K562 (cell line): ENCODE data around the gene CUL9. TPM values are rescaled to one million over a fixed set of nuclear protein-coding genes. Genes with fewer than 3 reads are reported as not detected.
A peak's percentile ranks its signal among the peaks of the same experiment; 100 is the strongest.

Source experiments
- ATAC-seq: fragments of 200-7000 bp; cut with Tn5 transposase; 3 replicates; pipeline ENCODE4 v1.9.1; 2020; ENCODE audit warnings: moderate library complexity
- BruUV-seq: library from RNA; stranded (reverse); fragments of 400-500 nt; replicated peaks from 2 replicates; lab custom pipeline; 2021; lab: Mats Ljungman, UMichigan
- CTCF ChIA-PET: fragments of 300-600 bp; formaldehyde crosslinking; extraction: SDS; loops from one replicate; lab custom pipeline; 2021; ENCODE audit warnings: low intra/inter-chr PET ratio; lab: Yijun Ruan, JAX
- POLR2A ChIA-PET: fragments of 300-600, 350-650 bp; sonication (Branson Sonifier 250); formaldehyde crosslinking; extraction: SDS; loops from one replicate; lab custom pipeline; 2021; ENCODE audit warnings: antibody characterized with exemption, inconsistent platforms; lab: Yijun Ruan, JAX
- DNase-seq, 4 experiments: peaks; one replicate each; pipeline versions ENCODE4 v3.0.0 to v3.0.0-alpha.2; 2011 to 2018; ENCODE audit warnings: low spot score in 3 of 4, mixed read lengths in 3 of 4; ENCODE audit errors: extremely low read depth in 1 of 4
- FAIRE-seq: peaks from 2 replicates; lab custom pipeline; 2011; peaks lifted over from hg19 to GRCh38; lab: Jason Lieb, UNC
- H2AFZ ChIP-seq: 2 replicates; pipeline ENCODE4 v1.6.0; 2011; ENCODE audit warnings: low read depth, low read length, control low read depth, inconsistent platforms
- H3K27ac ChIP-seq: fragments of 200-600 bp; 3 replicates; pipeline ENCODE4 v1.8.0; 2011; ENCODE audit warnings: low read depth, mild to moderate bottlenecking, control low read depth, inconsistent platforms, low read length, moderate library complexity, mixed read lengths; ENCODE audit errors: extremely low read depth
- H3K27me3 ChIP-seq, 2 experiments: fragments of 300-600 bp in 1 of 2; 2 replicates in 1 of 2; 3 replicates in 1 of 2; pipeline versions ENCODE4 v1.6.0 to v1.8.0; 2011; ENCODE audit warnings: inconsistent platforms in 2 of 2, low read length in 2 of 2, mild to moderate bottlenecking in 1 of 2, mixed read lengths in 1 of 2, moderate library complexity in 1 of 2; ENCODE audit not compliant: control insufficient read depth in 2 of 2, insufficient read depth in 2 of 2
- H3K36me3 ChIP-seq: fragments of 300-600 bp; 3 replicates; pipeline ENCODE4 v1.8.0; 2011; ENCODE audit warnings: mild to moderate bottlenecking, low read length, inconsistent platforms; ENCODE audit not compliant: control insufficient read depth, insufficient read depth
- H3K4me1 ChIP-seq, 2 experiments: fragments of 200-600 bp in 1 of 2; replicated peaks in 1 of 2; 2 replicates in 1 of 2; 3 replicates in 1 of 2; pipeline versions ENCODE4 v1.5.1 to v1.8.0; 2011; ENCODE audit warnings: inconsistent platforms in 2 of 2, low read length in 2 of 2, mild to moderate bottlenecking in 1 of 2, mixed read lengths in 1 of 2, moderate library complexity in 1 of 2; ENCODE audit not compliant: control insufficient read depth in 2 of 2, insufficient read depth in 2 of 2
- H3K4me2 ChIP-seq: 2 replicates; pipeline ENCODE4 v1.6.1; 2011; ENCODE audit warnings: low read length, control low read depth, inconsistent platforms, mixed read lengths; ENCODE audit not compliant: insufficient read depth
- H3K4me3 ChIP-seq: fragments of 200-600 bp; sonication (generic), shearing (Covaris generic); 2 replicates; pipeline ENCODE4 v1.5.1; 2016; ENCODE audit warnings: control low read depth, inconsistent platforms
- H3K79me2 ChIP-seq: fragments of 200-600 bp; 3 replicates; pipeline ENCODE4 v1.8.0; 2011; ENCODE audit warnings: low read length, inconsistent platforms; ENCODE audit not compliant: control insufficient read depth, insufficient read depth
- H3K9ac ChIP-seq, 2 experiments: 2 replicates each; pipeline versions ENCODE4 v1.6.0 to v1.6.1; 2011; ENCODE audit warnings: low read depth in 2 of 2, low read length in 2 of 2, control low read depth in 1 of 2, inconsistent platforms in 1 of 2, mild to moderate bottlenecking in 1 of 2, mixed read lengths in 1 of 2; ENCODE audit not compliant: insufficient read depth in 1 of 2
- H3K9me1 ChIP-seq: one replicate; pipeline ENCODE4 v1.6.0; 2011; ENCODE audit warnings: inconsistent platforms, mild to moderate bottlenecking, low read length, moderate library complexity; ENCODE audit not compliant: control insufficient read depth, insufficient read depth
- H3K9me3 ChIP-seq: replicated peaks from 2 replicates; pipeline ENCODE4 v1.5.1; 2011; ENCODE audit warnings: low read depth, low read length, inconsistent platforms; ENCODE audit not compliant: control insufficient read depth, insufficient read depth
- H4K20me1 ChIP-seq: replicated peaks from 2 replicates; pipeline ENCODE4 v1.6.1; 2011; ENCODE audit warnings: low read length, inconsistent platforms, mixed read lengths; ENCODE audit not compliant: control insufficient read depth, insufficient read depth
- CSDE1 ChIP-seq, 2 experiments: fragments of 450-650 bp; IDR thresholded peaks; 2 replicates each; pipeline ENCODE4 v1.6.1; 2016; ENCODE audit warnings: mild to moderate bottlenecking in 1 of 2
- ERF ChIP-seq: fragments of 450-650 bp; formaldehyde crosslinking; IDR thresholded peaks from 2 replicates; pipeline ENCODE4 v1.4.0; 2020; ENCODE audit warnings: mild to moderate bottlenecking, mixed read lengths
- EWSR1 ChIP-seq: fragments of 450-650 bp; IDR thresholded peaks from 2 replicates; pipeline ENCODE4 v1.6.1; 2018; ENCODE audit warnings: borderline replicate concordance, mild to moderate bottlenecking, low read depth, moderate library complexity; ENCODE audit not compliant: partially characterized antibody
- FOXA1 ChIP-seq: fragments of 450-650 bp; IDR thresholded peaks from 2 replicates; pipeline ENCODE4 v1.6.1; 2016; ENCODE audit warnings: mild to moderate bottlenecking, borderline replicate concordance
- FUS ChIP-seq: fragments of 200-400 bp; formaldehyde crosslinking; optimal IDR thresholded peaks from 2 replicates; pipeline ENCODE3; 2017; ENCODE audit warnings: low read depth, low read length
- MBD2 ChIP-seq: sonication (generic); IDR thresholded peaks from 2 replicates; pipeline ENCODE4 v1.6.1; 2016; ENCODE audit warnings: low read depth, borderline replicate concordance
- MCM3 ChIP-seq: fragments of 450-650 bp; IDR thresholded peaks from 2 replicates; pipeline ENCODE4 v1.6.1; 2016
- RAD21 ChIP-seq, 2 experiments: fragments of 250-450 bp in 1 of 2; fragments of 450-650 bp in 1 of 2; sonication (Bioruptor Pico) in 1 of 2; formaldehyde crosslinking in 1 of 2; IDR thresholded peaks in 1 of 2; conservative IDR thresholded peaks in 1 of 2; 2 replicates each; pipeline versions ENCODE4 v1.4.0 to v1.8.0; 2020 to 2022; ENCODE audit warnings: mild to moderate bottlenecking in 2 of 2, moderate library complexity in 1 of 2
- SOX6 ChIP-seq: fragments of 450-650 bp; IDR thresholded peaks from 2 replicates; pipeline ENCODE4 v1.6.1; 2014; ENCODE audit warnings: mild to moderate bottlenecking
- TARDBP ChIP-seq: fragments of 450-650 bp; IDR thresholded peaks from 2 replicates; pipeline ENCODE4 v1.6.1; 2016
- TCF3 ChIP-seq: sonication (generic); formaldehyde crosslinking; IDR thresholded peaks from 2 replicates; pipeline ENCODE4 v1.4.0; 2020; ENCODE audit warnings: mild to moderate bottlenecking, missing genetic modification reagents
- TSHZ1 ChIP-seq: fragments of 250-450 bp; sonication (Bioruptor Pico); IDR thresholded peaks from 2 replicates; pipeline ENCODE4 v1.4.0; 2020; ENCODE audit warnings: mild to moderate bottlenecking, moderate library complexity
- ZBTB5 ChIP-seq: fragments of 450-650 bp; IDR thresholded peaks from 2 replicates; pipeline ENCODE4 v1.6.1; 2017; ENCODE audit warnings: antibody characterized with exemption
- ZBTB7A ChIP-seq: IDR thresholded peaks from 2 replicates; pipeline ENCODE4 v1.6.1; 2011; ENCODE audit warnings: low read depth, mild to moderate bottlenecking, low read length, moderate library complexity, borderline replicate concordance; ENCODE audit not compliant: control insufficient read depth
- ZBTB8A ChIP-seq: fragments of 450-650 bp; IDR thresholded peaks from 2 replicates; pipeline ENCODE4 v1.6.1; 2018; ENCODE audit warnings: mild to moderate bottlenecking, moderate library complexity; ENCODE audit not compliant: partially characterized antibody
- ZKSCAN1 ChIP-seq: fragments of 150-350 bp; IDR thresholded peaks from 2 replicates; pipeline ENCODE4 v1.6.1; 2016; ENCODE audit warnings: low read depth, low read length
- WGBS: fragments of 100-300 bp; shearing (Covaris generic); methylation state at CpG from one replicate; pipeline ENCODE4 v1.1.6; 2016; ENCODE audit warnings: low coverage, mixed read lengths; ENCODE audit not compliant: insufficient coverage; ENCODE audit errors: missing lambda C conversion rate; 5-methylcytosine and 5-hydroxymethylcytosine counted together
- in situ Hi-C: fragments of 300-500 bp; cut with MboI; formaldehyde crosslinking; loops from 4 replicates; pipeline ENCODE4 v1.15.0; 2018; ENCODE audit warnings: inconsistent platforms, mixed read lengths
- intact Hi-C: fragments of 100-400 bp; cut with micrococcal nuclease; formaldehyde crosslinking; loops from 2 replicates; pipeline ENCODE4 v1.14.2; 2022
- polyA plus RNA-seq, 8 experiments: library from polyadenylated mRNA; depleted of rRNA in 4 of 8; stranded (reverse) in 5 of 8; unstranded in 3 of 8; fragments of >200 nt; fragmentation: Nextera tagmentation in 2 of 8; fragmentation: Illumina TruSeq in 1 of 8; extraction: Ambion mirVana in 2 of 8; extraction: Trizol in 1 of 8; gene quantifications; 2 replicates each; pipeline versions ENCODE4 v1.2.1 to v1.2.3, GENCODE V29; 2011 to 2014; ENCODE audit warnings: inconsistent platforms in 1 of 8, missing spikeins in 1 of 8
- total RNA-seq, 7 experiments: library from RNA; depleted of rRNA in 6 of 7; stranded (reverse); fragments of >200 nt in 6 of 7; fragmentation: Illumina TruSeq in 2 of 7; extraction: Trizol in 2 of 7; gene quantifications; 2 replicates each; pipeline versions ENCODE4 v1.2.1 to v1.2.3, GENCODE V29; 2011 to 2021; ENCODE audit warnings: low replicate concordance in 1 of 7

CUL9 gene
- total and polyA plus RNA-seq, 9 of the 15 experiments (the other 6 are each of a cell fraction or from before 2014, with no cell fraction given): 0.50 to 20.7 (median 6.6) TPM

GRCh38 chr6:43228951-43229802 lies 47.2 kb downstream of the CUL9 start, which contains the start of gene DNPH1:
DNPH1 (minus strand) TSS chr6:43229481; CDS start chr6:43229456, 25 bp downstream.
- ATAC-seq (peak; percentile 97), DNase-seq (peak; percentile 87 to 94 (median 91)), FAIRE-seq (peak; percentile 40)
- Histone ChIP-seq H3K27me3 (no peaks in the 10 kb centered on the region), H3K9me1 (no peaks in the 10 kb centered on the region), H2AFZ (peak within 1 kb of the TSS; percentile 100), H3K9me3 (no peaks in the 10 kb centered on the region), H3K27ac (peak within 1 kb of the TSS; percentile 89), H3K4me1 (peaks cover 17 to 33% of the 10 kb centered on the region in 2 experiments; a peak in 4 of 5 replicates), H3K36me3 (peaks cover 24% of the 10 kb centered on the region; the same call in 2 of the 3 replicates), H3K4me2 (peak within 1 kb of the TSS; percentile 99), H3K9ac (peak within 1 kb of the TSS; percentile 94 to 99), H3K4me3 (peak within 1 kb of the TSS; percentile 81), H4K20me1 (no peaks in the 10 kb centered on the region), H3K79me2 (peaks cover 27% of the 10 kb centered on the region)
- in situ Hi-C loops (no loop called here), intact Hi-C loops (loop anchor here (2.0 kb wide), 1 partner anchor 58 kb away; the partner anchor contains the start of gene SRF)
- ChIA-PET POLR2A (interaction anchor here (0.5 to 11.2 kb wide), 12 partner anchors 9 to 260 kb away, joined by 3 to 118 read pairs (median 4); partner anchors contain the start of genes CUL9 and TJAP1), CTCF (no interaction called here)
- BruUV-seq: no TSS peak
- 5% methylated on average over 75 of the region's 82 CpGs for WGBS
- TF ChIP-seq SOX6: peak; percentile 74
- TF ChIP-seq RAD21 (CRISPR knock-in tag; conservative IDR thresholded peaks at IDR 0.05 in 1 of 2, IDR thresholded peaks at IDR 0.05 in 1 of 2): peak; percentile 48 to 67
- no peak for TF ChIP-seq FOXA1
- no peak for TF ChIP-seq ZBTB8A
- TF ChIP-seq TARDBP: peak; percentile 74; the same call in 1 of the 2 replicates
- no peak for TF ChIP-seq CSDE1 (IDR thresholded peaks at IDR 0.05)
- TF ChIP-seq ZBTB7A: peak; percentile 10; the same call in 1 of the 2 replicates
- TF ChIP-seq ZKSCAN1: peak; percentile 73; the same call in 1 of the 2 replicates
- peak; percentile 50; the same call in 1 of the 2 replicates for TF ChIP-seq TCF3 (CRISPR knock-in tag)
- TF ChIP-seq TSHZ1 (CRISPR knock-in tag): no peak
- TF ChIP-seq MBD2: peak; percentile 41; the same call in 1 of the 2 replicates
- 0 out of 2 replicates have a peak, but pooled peaks have one; percentile 70 for TF ChIP-seq ERF (CRISPR knock-in tag)
- peak; percentile 75 for TF ChIP-seq FUS
- no peak for TF ChIP-seq MCM3
- no peak for TF ChIP-seq ZBTB5
- no peak for TF ChIP-seq EWSR1
